ENCODE measurements around the gene B9D1.
A peak's percentile ranks its signal among the peaks of the same experiment; 100 is the strongest.

Gene B9D1, protein sequence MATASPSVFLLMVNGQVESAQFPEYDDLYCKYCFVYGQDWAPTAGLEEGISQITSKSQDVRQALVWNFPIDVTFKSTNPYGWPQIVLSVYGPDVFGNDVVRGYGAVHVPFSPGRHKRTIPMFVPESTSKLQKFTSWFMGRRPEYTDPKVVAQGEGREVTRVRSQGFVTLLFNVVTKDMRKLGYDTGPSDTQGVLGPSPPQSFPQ

GRCh38 chr17:19362277-19363113, at the start of gene B9D1:
B9D1 (minus strand) TSS chr17:19362723; CDS start chr17:19362569, 154 bp downstream.
- DNase-seq = peak; percentile 83

- DNase-seq = no peak
Measured at GRCh38 chr17:19411631-19412030, 49.1 kb upstream of the B9D1 start.

DNA sequence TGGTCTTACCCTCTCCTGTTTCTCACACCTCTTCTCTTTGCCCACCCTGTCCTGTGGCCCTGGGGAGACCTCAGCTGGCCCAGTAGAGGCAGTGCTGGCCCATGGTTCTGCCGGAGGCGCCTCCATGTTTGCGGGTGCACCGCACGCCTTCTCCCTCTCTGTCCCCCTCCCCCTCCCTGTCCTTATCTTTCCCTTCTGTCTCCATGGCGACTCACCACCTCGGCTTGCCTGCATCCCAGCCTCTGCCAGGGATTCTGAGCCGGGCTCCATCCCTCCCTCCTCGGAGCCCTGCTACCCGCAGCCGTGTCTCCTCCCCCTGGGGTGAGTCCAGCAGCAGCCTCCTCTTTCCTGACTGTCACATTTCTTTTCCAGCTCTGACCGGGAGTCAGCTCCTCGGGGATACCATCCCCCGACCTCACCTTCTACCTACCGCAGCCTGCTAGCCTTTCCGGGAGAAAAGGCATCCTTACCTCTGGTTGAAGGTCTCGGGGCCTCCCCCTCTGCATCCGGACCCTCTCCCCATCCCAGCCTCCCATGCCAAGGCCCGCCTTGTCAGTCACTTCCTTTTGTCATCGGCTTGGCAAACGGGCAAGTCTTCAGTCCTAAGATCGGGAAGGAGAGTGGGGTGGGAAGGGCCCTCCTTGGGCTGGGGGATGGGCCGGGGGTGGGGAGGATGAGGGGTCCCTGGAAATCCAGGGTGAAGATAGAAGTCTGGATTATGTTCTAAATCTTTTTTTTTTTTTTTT, 48.5 kb upstream of the B9D1 start, which contains the start of gene RNF112:
Gene RNF112 (plus strand): TSS at position 358 of the 746 bp plus-strand sequence. CDS start 177 bp downstream, at position 535.
- peak; percentile 16 for DNase-seq

DNA sequence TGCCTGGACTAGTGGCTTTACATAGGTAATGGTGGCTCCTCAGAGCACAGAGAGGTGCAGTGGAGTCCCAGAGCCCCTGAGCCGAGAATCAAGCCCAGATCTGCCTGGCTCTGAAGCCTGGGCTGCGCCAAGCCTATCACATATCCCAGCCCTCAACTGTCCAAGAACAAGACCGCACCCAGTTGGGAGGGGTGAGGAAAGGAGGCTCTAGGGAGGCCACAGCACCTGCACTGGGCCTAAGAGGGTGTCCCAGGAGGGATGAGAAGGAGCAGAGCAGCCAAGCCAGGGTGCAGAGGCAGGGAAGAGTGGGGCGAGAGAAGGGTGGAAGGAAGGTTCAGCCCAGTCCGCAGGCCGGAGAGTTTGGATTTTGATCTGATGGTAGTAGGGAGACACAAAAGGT, 47.6 kb upstream of the B9D1 start:
- DNase-seq = no peak

- DNase-seq = no peak
Measured at GRCh38 chr17:19409509-19409908, 47.0 kb upstream of the B9D1 start.

- DNase-seq = no peak
Measured at GRCh38 chr17:19409066-19409465, 46.5 kb upstream of the B9D1 start.

DNA sequence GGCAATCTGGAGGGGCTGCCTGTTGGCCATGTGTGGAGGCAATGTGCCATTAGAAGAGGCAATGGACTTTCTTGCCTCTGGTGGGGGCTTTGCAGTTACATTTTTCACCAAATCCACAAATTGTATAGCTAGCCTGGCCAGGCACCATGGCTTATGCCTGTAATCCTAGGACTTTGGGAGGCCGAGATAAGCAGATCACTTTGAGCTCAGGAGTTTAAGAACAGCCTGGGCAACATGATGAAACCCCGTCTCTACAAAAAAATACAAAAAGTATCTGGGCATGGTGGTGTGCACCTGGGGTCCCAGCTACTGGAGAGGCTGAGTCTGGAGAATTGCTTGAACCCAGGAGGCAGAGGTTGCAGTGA, 45.8 kb upstream of the B9D1 start:
- DNase-seq = no peak

DNA sequence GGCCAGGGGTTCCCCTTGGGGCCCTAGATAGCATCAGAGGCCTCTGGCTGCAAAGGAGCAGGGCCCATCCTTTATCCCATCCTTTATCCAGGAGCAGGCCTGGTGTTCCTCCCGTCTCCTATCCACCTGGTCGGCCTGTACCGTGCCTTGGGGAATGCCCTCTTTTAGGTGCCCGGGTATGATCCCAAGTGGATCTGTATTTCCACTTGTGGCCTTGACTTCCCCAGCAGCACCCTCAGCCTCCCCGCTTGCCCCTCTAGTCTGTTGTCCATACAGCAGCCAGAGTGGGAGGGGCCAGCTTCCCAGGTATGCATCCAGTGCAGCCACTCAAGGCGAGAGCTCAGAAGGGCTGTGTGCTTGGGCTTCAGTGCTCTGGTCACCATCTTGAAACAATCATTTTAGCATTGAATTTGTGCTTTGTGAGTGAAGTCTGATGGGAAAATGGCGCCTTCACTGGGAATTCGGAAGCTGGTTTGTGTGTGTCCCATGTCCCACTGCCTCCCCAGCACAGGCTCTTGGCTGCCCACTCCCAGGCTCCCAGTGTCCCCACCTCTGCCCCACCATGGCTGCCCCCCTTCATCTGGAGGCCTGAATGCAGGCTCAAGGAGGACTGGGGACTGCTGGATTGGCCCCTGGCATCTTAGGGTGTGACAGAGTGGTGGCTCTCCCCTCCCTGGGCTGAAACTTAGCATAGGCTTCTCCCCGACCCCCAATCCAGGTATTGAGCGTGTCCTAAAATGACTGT, 45.2 kb upstream of the B9D1 start:
- DNase-seq = no peak

DNA sequence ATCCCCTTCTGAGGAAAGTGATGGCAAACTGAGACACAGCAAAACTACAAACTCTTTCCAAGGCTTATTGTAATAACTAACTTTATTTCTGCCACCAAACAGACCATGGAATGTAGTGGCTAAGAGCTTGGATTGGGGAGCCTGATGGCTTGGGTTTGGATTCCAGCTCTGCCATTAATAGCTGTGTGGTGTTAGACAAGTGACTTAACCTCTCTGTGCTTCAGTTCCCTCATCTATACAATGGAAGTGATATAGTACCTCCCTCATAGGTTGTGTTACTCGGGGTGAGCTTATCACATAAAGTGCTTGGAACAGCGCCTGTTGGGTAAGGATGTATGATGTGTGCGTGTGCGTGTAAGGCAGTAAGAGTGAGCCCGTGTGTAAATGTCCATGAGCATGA, 42.6 kb upstream of the B9D1 start:
- DNase-seq = no peak

- no peak for DNase-seq
Measured at GRCh38 chr17:19404264-19404663, 41.7 kb upstream of the B9D1 start.

GRCh38 chr17:19403021-19403420, 40.5 kb upstream of the B9D1 start:
- no peak for DNase-seq

DNA sequence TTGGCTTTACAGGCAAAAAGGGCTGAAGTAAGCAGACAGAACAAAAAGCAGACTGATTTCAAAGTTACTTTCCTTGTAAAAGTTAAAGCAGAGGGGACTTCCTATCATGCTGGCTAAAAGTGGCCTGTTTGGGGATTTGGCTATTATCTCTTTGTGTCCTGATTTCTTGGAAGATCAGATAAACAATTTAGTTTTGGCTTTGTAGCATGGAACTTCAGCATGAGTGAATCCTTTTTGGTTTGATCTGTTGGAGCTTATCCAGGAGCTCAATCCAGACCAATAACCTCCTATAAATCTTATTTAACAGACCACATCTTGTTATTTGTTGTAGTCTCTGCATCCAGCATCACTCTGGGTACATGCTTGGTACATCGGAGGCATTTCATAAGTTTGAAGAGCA, 39.6 kb upstream of the B9D1 start:
- DNase-seq = no peak

DNA sequence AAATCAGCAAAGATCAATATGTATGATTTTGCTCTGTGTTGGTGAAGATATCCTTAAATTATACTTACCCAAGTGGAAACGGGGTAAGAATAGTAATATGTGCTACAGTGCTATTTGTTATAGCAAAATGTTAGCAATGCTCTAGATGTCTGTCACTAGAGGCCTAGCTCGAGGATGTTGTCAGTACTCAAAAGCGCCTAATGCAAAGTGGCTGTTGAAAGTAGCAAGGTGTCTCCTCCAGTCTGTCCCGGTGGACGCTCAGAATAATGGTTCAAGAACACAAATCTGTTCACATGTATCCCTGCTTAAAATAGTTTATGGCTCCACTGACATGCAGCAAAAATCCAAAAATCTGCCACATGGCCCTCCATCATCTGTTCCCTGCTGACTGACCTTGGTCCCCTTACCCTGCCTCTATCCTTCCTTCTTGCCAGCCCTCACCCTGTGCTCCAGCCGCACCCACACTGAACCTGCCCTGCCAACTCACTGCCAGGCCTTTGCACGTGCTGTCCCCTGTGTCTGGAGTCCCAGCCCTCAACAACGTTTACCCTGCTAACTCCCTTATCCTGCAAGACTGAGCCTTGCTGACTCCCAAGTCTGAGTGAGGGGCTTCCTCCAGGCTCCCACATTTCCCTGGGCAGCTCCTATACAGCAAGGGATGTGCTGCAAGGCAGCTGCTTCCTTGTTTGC, 38.9 kb upstream of the B9D1 start:
- DNase-seq = no peak

DNA sequence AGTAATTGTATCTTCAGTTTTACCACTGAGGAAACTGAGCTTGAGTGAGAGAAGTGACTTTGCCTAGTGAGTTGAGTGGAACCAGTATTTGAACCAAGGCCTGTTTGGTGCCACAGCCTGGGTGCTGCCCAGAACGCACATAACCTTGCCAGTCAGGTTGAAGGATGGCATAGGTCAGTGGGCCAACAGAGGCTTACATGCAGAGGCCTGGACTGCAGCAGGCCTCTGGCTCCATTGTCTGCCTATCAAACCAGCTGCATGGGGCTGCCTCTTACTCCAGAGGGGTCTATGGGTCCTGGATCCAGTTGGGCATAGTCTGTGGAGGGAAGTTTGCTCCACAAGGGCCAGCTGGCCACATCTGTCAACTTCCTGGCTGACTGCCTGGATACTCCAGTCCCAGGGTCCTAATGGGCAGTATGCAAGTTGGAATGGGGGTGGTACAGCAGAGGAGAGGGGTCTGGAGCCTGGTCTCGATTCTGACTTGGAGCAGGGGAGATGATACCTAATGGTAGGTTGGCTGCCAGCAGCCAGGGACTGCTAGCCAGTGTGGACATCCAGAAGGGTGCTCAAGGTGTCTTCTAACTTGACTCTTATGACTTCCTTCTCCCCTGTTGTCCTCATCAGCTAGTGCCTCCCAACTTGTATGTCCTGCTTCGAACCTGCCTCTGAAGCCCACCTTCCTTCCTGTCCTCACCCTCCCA, 37.4 kb upstream of the B9D1 start:
- DNase-seq = no peak

DNA sequence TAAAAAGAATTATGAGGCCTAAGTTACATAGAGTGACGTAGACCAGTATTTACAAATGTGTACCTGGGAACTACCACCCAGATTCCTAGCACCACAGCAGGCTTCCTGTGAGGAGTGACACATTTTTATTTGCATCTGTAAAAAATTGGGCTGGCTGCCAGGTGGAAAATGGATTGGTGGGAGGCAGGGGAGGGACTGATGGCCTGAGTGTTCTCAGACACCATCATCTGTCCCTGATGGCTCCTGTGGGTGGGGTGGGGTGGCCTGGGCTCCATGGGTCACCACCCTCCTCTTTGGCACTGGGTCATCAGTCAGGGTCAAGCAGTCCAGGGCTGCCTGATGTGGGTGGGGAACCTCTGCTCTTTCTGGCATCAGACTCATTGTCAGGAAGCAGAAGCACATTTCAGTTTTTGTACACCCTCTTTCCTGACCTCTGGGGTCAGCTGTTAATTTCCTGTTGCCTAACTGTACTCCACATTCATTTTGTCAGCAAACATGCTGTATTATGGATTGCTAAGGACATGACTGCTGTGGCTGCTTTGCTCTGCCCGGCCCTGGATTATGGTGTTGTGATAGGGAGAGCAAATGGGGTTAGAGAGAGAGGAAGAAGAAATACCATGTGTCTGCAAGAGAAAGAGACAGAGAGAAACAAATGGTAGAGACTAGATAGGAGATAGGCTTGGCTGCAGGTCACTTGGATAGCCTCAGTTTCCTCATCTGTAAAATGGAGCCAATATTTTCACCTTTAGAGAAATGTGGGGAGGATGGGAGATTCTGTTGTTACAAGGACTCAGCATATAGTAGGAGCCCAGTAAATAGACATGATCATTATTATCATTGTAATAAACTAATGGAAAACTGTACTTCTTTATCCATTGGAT, 36.0 kb upstream of the B9D1 start:
- DNase-seq = peak; percentile 22

- no peak for DNase-seq
Measured at GRCh38 chr17:19397556-19398041, 35.1 kb upstream of the B9D1 start.

- DNase-seq = no peak
Measured at GRCh38 chr17:19392303-19392702, 29.8 kb upstream of the B9D1 start.

DNA sequence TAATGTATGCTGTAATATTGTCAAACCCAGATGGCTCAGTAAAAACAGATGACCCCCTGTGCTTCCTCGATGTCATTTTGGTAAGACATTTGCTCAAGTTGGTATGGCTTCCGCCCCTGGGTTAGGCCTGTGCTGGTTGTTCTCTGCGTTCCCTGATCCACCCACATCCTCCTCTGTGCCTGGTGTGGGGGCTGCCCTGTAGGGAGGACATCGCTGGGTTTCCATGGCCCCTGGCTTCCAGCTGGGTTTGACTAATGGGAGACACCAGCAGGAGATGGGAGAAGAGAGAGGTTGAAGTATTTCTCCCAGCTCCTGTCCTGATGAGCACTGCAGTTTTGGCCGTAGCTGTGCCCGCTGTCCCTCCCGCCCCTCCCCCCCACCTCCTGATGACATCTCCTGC, 28.9 kb upstream of the B9D1 start:
- DNase-seq = no peak

DNA sequence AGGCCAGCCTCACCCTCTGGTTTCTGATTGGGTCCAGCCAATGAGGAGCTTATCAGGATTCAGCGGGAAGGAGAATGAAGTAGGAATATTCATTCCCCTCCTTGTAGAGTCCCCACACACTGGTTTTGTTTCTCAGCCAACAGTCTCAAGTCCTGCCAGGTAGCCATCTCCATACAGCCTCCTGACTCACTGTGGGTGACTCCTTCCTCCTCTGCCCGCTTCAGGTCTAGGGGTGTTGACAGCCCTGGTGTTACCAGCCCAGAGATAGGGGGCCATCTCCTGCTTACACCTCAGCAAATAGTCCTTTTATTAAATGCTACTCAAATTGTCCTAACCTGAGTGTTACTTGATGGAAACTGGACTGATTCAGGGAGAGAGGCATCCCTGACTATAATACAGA, 28.4 kb upstream of the B9D1 start:
- DNase-seq = no peak
